HepG2 (cell line): ENCODE results near the gene FAAP20. TPM values are rescaled to one million over a fixed set of nuclear protein-coding genes. Genes with fewer than 3 reads are reported as not detected.
A peak's percentile ranks its signal among the peaks of the same experiment; 100 is the strongest.

Experiments used
- ATF1 ChIP-seq: IDR thresholded peaks from 2 replicates; pipeline ENCODE4 v1.6.1; 2016; ENCODE audit warnings: mild to moderate bottlenecking, control low read depth
- ATF3 ChIP-seq: sonication (generic); formaldehyde crosslinking; IDR thresholded peaks from 2 replicates; pipeline ENCODE4 v1.4.0; 2020; ENCODE audit warnings: missing genetic modification reagents
- ATF7 ChIP-seq, 2 experiments: fragments of 450-650 bp in 1 of 2; sonication (generic) in 1 of 2; formaldehyde crosslinking in 1 of 2; IDR thresholded peaks; 2 replicates each; pipeline versions ENCODE4 v1.4.0 to v1.6.1; 2016 to 2020; ENCODE audit warnings: antibody characterized with exemption in 1 of 2, mild to moderate bottlenecking in 1 of 2, missing genetic modification reagents in 1 of 2
- CBX5 ChIP-seq: sonication (generic); formaldehyde crosslinking; IDR thresholded peaks from 2 replicates; pipeline ENCODE4 v1.4.0; 2020; ENCODE audit warnings: missing genetic modification reagents, borderline replicate concordance
- CEBPG ChIP-seq: IDR thresholded peaks from 2 replicates; pipeline ENCODE4 v1.6.1; 2016
- CREBL2 ChIP-seq: sonication (generic); formaldehyde crosslinking; IDR thresholded peaks from 2 replicates; pipeline ENCODE4 v1.8.1; 2023; ENCODE audit warnings: missing genetic modification reagents, mild to moderate bottlenecking, borderline replicate concordance
- CREM ChIP-seq, 2 experiments: sonication (generic) in 1 of 2; formaldehyde crosslinking in 1 of 2; IDR thresholded peaks; 2 replicates each; pipeline versions ENCODE4 v1.4.0 to v1.6.1; 2016 to 2020; ENCODE audit warnings: antibody characterized with exemption in 1 of 2, mild to moderate bottlenecking in 1 of 2, missing genetic modification reagents in 1 of 2
- GATAD2A ChIP-seq: IDR thresholded peaks from 2 replicates; pipeline ENCODE4 v1.6.1; 2016
- GMEB2 ChIP-seq: IDR thresholded peaks from 2 replicates; pipeline ENCODE4 v1.6.1; 2016; ENCODE audit warnings: missing biosample characterization, missing genetic modification reagents, low read depth
- MAX ChIP-seq: IDR thresholded peaks from 2 replicates; pipeline ENCODE4 v1.6.1; 2012; ENCODE audit warnings: inconsistent platforms
- POLR2AphosphoS5 ChIP-seq: IDR thresholded peaks from 2 replicates; pipeline ENCODE4 v1.6.1; 2012; ENCODE audit warnings: low read depth, low read length
- PRPF4 ChIP-seq: fragments of 200-400 bp; formaldehyde crosslinking; IDR thresholded peaks from 2 replicates; pipeline ENCODE4 v1.6.1; 2016; ENCODE audit warnings: low read length, low read depth; ENCODE audit not compliant: poor library complexity, severe bottlenecking
- RAD51 ChIP-seq: fragments of 450-650 bp; IDR thresholded peaks from 2 replicates; pipeline ENCODE4 v1.6.1; 2016; ENCODE audit warnings: borderline replicate concordance
- SMC3 ChIP-seq: IDR thresholded peaks from 2 replicates; pipeline ENCODE4 v1.6.1; 2011; ENCODE audit warnings: low read length, improper control_type of control experiment
- TBX2 ChIP-seq: sonication (generic); formaldehyde crosslinking; IDR thresholded peaks from 2 replicates; pipeline ENCODE4 v1.5.0; 2020; ENCODE audit warnings: missing genetic modification reagents, mild to moderate bottlenecking, borderline replicate concordance
- TIGD3 ChIP-seq: sonication (generic); formaldehyde crosslinking; IDR thresholded peaks from 2 replicates; pipeline ENCODE4 v1.5.1; 2020; ENCODE audit warnings: mild to moderate bottlenecking, missing genetic modification reagents, borderline replicate concordance
- ZNF10 ChIP-seq: sonication (generic); formaldehyde crosslinking; IDR thresholded peaks from 2 replicates; pipeline ENCODE4 v1.4.0; 2020; ENCODE audit warnings: mild to moderate bottlenecking, low read depth, missing genetic modification reagents, borderline replicate concordance
- ZNF678 ChIP-seq: sonication (generic); formaldehyde crosslinking; IDR thresholded peaks from 2 replicates; pipeline ENCODE4 v1.4.0; 2020; ENCODE audit warnings: mild to moderate bottlenecking, missing genetic modification reagents
- ZSCAN21 ChIP-seq: sonication (generic); formaldehyde crosslinking; IDR thresholded peaks from 2 replicates; pipeline ENCODE4 v1.8.0; 2022; ENCODE audit warnings: mild to moderate bottlenecking, missing genetic modification reagents, moderate library complexity, borderline replicate concordance
- ZSCAN22 ChIP-seq: sonication (generic); formaldehyde crosslinking; IDR thresholded peaks from 2 replicates; pipeline ENCODE4 v1.4.0; 2020; ENCODE audit warnings: mild to moderate bottlenecking, missing genetic modification reagents
- ZSCAN25 ChIP-seq: sonication (generic); formaldehyde crosslinking; IDR thresholded peaks from 2 replicates; pipeline ENCODE4 v1.8.0; 2022; ENCODE audit warnings: mild to moderate bottlenecking, missing genetic modification reagents
- polyA plus RNA-seq, 8 experiments: library from polyadenylated mRNA; depleted of rRNA in 3 of 8; stranded (reverse) in 7 of 8; unstranded in 1 of 8; fragments of >200 nt; fragmentation: Illumina TruSeq in 4 of 8; extraction: Trizol in 4 of 8; gene quantifications; 2 replicates each; pipeline versions ENCODE4 v1.2.1 to v1.2.3, GENCODE V29; 2011 to 2016; ENCODE audit warnings: low read depth in 4 of 8, missing spikeins in 1 of 8, mixed read lengths in 1 of 8; ENCODE audit not compliant: insufficient read depth in 1 of 8
- total RNA-seq, 5 experiments: library from RNA; depleted of rRNA; stranded (reverse); fragments of >200 nt; fragmentation: Illumina TruSeq; extraction: Trizol; gene quantifications; 2 replicates each; pipeline ENCODE4 v1.2.3, GENCODE V29; 2016; ENCODE audit warnings: low read depth in 1 of 5

The FAAP20 gene
- total and polyA plus RNA-seq, 2 of the 13 experiments (the other 11 are each of a cell fraction or from before 2014, with no cell fraction given), result 9.6 to 10.8 TPM

- TF ChIP-seq ATF7 (IDR thresholded peaks at IDR 0.05) (no peak), ATF7 (CRISPR knock-in tag; IDR thresholded peaks at IDR 0.05) (no peak), RAD51 (no peak), ZNF10 (CRISPR knock-in tag) (no peak), TBX2 (peak; percentile 63; the same call in 1 of the 2 replicates), ATF1 (no peak), ATF3 (no peak), CBX5 (CRISPR knock-in tag) (peak; percentile 47; the same call in 1 of the 2 replicates), ZSCAN22 (CRISPR knock-in tag) (no peak), PRPF4 (no peak), CREM (IDR thresholded peaks at IDR 0.05) (0 out of 2 replicates have a peak, but pooled peaks have one; percentile 41), CREM (CRISPR knock-in tag; IDR thresholded peaks at IDR 0.05) (no peak), POLR2AphosphoS5 (no peak), MAX (no peak), GATAD2A (CRISPR knock-in tag) (peak; percentile 74; the same call in 1 of the 2 replicates), CEBPG (CRISPR knock-in tag) (peak; percentile 36; the same call in 1 of the 2 replicates), ZNF678 (CRISPR knock-in tag) (no peak), GMEB2 (no peak), TIGD3 (no peak), ZSCAN25 (peak; percentile 89; the same call in 1 of the 2 replicates), SMC3 (no peak), ZSCAN21 (CRISPR knock-in tag) (no peak), CREBL2 (CRISPR knock-in tag) (no peak)
Observed at GRCh38 chr1:2208309-2209239, 14.0 kb upstream of the FAAP20 start (continued).
